OCI-LY7 (cell line): Measurements from ENCODE around the gene FOLR2. TPM values are rescaled to one million over a fixed set of nuclear protein-coding genes. Genes with fewer than 3 reads are reported as not detected.

Experiments used
- BruUV-seq: library from RNA; stranded (reverse); fragments of 400-500 nt; replicated peaks from 2 replicates; lab custom pipeline; 2021; lab: Mats Ljungman, UMichigan
- CTCF ChIA-PET: fragments of 300-600 bp; sonication (Branson Sonifier 250); formaldehyde crosslinking; loops from one replicate; lab custom pipeline; 2022; ENCODE audit warnings: antibody characterized with exemption; ENCODE audit not compliant: unreplicated experiment; lab: Charles Lee
- POLR2A ChIA-PET: fragments of 300-600 bp; sonication (Branson Sonifier 250); formaldehyde crosslinking; loops from one replicate; lab custom pipeline; 2022; ENCODE audit warnings: antibody characterized with exemption; lab: Charles Lee
- DNase-seq: peaks from one replicate; pipeline ENCODE4 v3.0.0-alpha.2; 2015; ENCODE audit warnings: low spot score
- H2AFZ ChIP-seq: fragments of 200-600 bp; sonication (generic), shearing (Covaris generic); 2 replicates; pipeline ENCODE4 v1.6.1; 2014; ENCODE audit warnings: mild to moderate bottlenecking, antibody characterized with exemption, low read length, moderate library complexity
- H3K27ac ChIP-seq: fragments of 200-600 bp; sonication (generic); 2 replicates; pipeline ENCODE4 v1.5.1; 2014; ENCODE audit warnings: mixed run types, low read depth, mild to moderate bottlenecking, moderate library complexity, low read length, inconsistent platforms; ENCODE audit not compliant: poor library complexity, severe bottlenecking
- H3K36me3 ChIP-seq: fragments of 200-600 bp; sonication (generic); 2 replicates; pipeline ENCODE4 v1.6.1; 2014; ENCODE audit warnings: mild to moderate bottlenecking, antibody characterized with exemption, low read length, moderate library complexity, mixed read lengths; ENCODE audit not compliant: insufficient read depth
- H3K4me1 ChIP-seq: fragments of 200-600 bp; sonication (generic); 2 replicates; pipeline ENCODE4 v1.5.1; 2014; ENCODE audit warnings: mild to moderate bottlenecking, low read length; ENCODE audit not compliant: insufficient read depth, poor library complexity, severe bottlenecking
- H3K4me2 ChIP-seq: fragments of 200-600 bp; sonication (generic); 2 replicates; pipeline ENCODE4 v1.6.1; 2014; ENCODE audit warnings: mild to moderate bottlenecking, low read length
- H3K4me3 ChIP-seq: fragments of 200-600 bp; sonication (generic); 2 replicates; pipeline ENCODE4 v1.5.1; 2014; ENCODE audit warnings: mild to moderate bottlenecking, low read depth, low read length; ENCODE audit not compliant: poor library complexity, severe bottlenecking
- H3K79me2 ChIP-seq: fragments of 200-600 bp; sonication (generic); 2 replicates; pipeline ENCODE4 v1.6.1; 2016; ENCODE audit warnings: low read depth, mild to moderate bottlenecking, low read length, moderate library complexity, mixed read lengths; ENCODE audit not compliant: insufficient read depth
- H3K9me2 ChIP-seq: fragments of 200-600 bp; sonication (generic); 2 replicates; pipeline ENCODE4 v1.6.1; 2016; ENCODE audit warnings: mild to moderate bottlenecking, low read length, mixed read lengths; ENCODE audit not compliant: insufficient read depth
- H3K9me3 ChIP-seq: fragments of 200-600 bp; sonication (generic); 2 replicates; pipeline ENCODE4 v1.6.1; 2014; ENCODE audit warnings: mild to moderate bottlenecking, mixed run types, low read length, mixed read lengths
- H4K20me1 ChIP-seq: fragments of 200-600 bp; sonication (generic); 2 replicates; pipeline ENCODE4 v1.6.1; 2014; ENCODE audit warnings: mild to moderate bottlenecking, antibody characterized with exemption, low read length, moderate library complexity, mixed read lengths; ENCODE audit not compliant: insufficient read depth
- EZH2phosphoT487 ChIP-seq: fragments of 200-600 bp; sonication (generic); IDR thresholded peaks from 2 replicates; pipeline ENCODE4 v1.6.1; 2018; ENCODE audit warnings: low read depth, borderline replicate concordance, mild to moderate bottlenecking, mixed run types, antibody characterized with exemption, low read length, moderate library complexity, mixed read lengths
- intact Hi-C: fragments of 100-400 bp; cut with micrococcal nuclease; formaldehyde crosslinking; loops from one replicate; pipeline ENCODE4 v1.10.0; 2022; ENCODE audit not compliant: unreplicated experiment
- total RNA-seq, 2 experiments: library from RNA; depleted of rRNA in 1 of 2; stranded (reverse); fragments of >200 nt in 1 of 2; shearing (Covaris generic) in 1 of 2; gene quantifications; 2 replicates each; pipeline ENCODE4 v1.2.3, GENCODE V29; 2014 to 2022
- TF ChIP-seq, protein P1 (sequence below): fragments of 200-600 bp; sonication (generic); conservative IDR thresholded peaks from 2 replicates; pipeline ENCODE4 v1.5.1; 2014; ENCODE audit warnings: mild to moderate bottlenecking, antibody characterized with exemption, low read length, moderate library complexity, mixed read lengths

Gene FOLR2
- total RNA-seq, 2 experiments from 2014 or later = 12.8 to 14.4 TPM

- Histone ChIP-seq H2AFZ (no peak overlapping the region), H3K4me1 (peaks cover 23% of the 10 kb centered on the region), H3K4me2 (no peak overlapping the region), H3K79me2 (peaks cover 16% of the 10 kb centered on the region; the same call in 1 of the 2 replicates), H3K4me3 (no peak overlapping the region), H3K9me3 (no peaks in the 10 kb centered on the region), H4K20me1 (no peaks in the 10 kb centered on the region), H3K9me2 (no peaks in the 10 kb centered on the region), H3K36me3 (peaks cover 73% of the 10 kb centered on the region), H3K27ac (no peak overlapping the region)
- no TSS peak for BruUV-seq
- POLR2A ChIA-PET = no interaction called here
- intact Hi-C loops = no loop called here
- no peak for DNase-seq
- CTCF ChIA-PET = no interaction called here
- no peak for TF ChIP-seq EZH2phosphoT487
- TF ChIP-seq, protein P1, sequence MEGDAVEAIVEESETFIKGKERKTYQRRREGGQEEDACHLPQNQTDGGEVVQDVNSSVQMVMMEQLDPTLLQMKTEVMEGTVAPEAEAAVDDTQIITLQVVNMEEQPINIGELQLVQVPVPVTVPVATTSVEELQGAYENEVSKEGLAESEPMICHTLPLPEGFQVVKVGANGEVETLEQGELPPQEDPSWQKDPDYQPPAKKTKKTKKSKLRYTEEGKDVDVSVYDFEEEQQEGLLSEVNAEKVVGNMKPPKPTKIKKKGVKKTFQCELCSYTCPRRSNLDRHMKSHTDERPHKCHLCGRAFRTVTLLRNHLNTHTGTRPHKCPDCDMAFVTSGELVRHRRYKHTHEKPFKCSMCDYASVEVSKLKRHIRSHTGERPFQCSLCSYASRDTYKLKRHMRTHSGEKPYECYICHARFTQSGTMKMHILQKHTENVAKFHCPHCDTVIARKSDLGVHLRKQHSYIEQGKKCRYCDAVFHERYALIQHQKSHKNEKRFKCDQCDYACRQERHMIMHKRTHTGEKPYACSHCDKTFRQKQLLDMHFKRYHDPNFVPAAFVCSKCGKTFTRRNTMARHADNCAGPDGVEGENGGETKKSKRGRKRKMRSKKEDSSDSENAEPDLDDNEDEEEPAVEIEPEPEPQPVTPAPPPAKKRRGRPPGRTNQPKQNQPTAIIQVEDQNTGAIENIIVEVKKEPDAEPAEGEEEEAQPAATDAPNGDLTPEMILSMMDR = no peak
Observed at GRCh38 chr11:72228844-72229231, 12.2 kb downstream of the FOLR2 start.

GRCh38 chr11:72229336-72229924 lies 12.8 kb downstream of the FOLR2 start:
- no peak overlapping the region for H3K4me3 ChIP-seq
- H3K4me1 ChIP-seq = peaks cover 23% of the 10 kb centered on the region
- H3K79me2 ChIP-seq = peaks cover 10% of the 10 kb centered on the region; the same call in 1 of the 2 replicates
- CTCF ChIA-PET = no interaction called here
- no peak overlapping the region for H3K27ac ChIP-seq
- BruUV-seq = no TSS peak
- no peaks in the 10 kb centered on the region for H4K20me1 ChIP-seq
- H3K9me2 ChIP-seq = no peaks in the 10 kb centered on the region
- POLR2A ChIA-PET = no interaction called here
- H3K36me3 ChIP-seq = peaks cover 79% of the 10 kb centered on the region
- no peak overlapping the region for H2AFZ ChIP-seq
- no peak overlapping the region for H3K4me2 ChIP-seq
- TF ChIP-seq EZH2phosphoT487 = no peak
- TF ChIP-seq, protein P1 = no peak
- no peak for DNase-seq
- intact Hi-C loops = no loop called here
- no peaks in the 10 kb centered on the region for H3K9me3 ChIP-seq
